GM21528 (cell line): ENCODE data around the gene YBEY.
A peak's percentile ranks its signal among the peaks of the same experiment; 100 is the strongest.
"Not testable (repeated sequence)": the region's sequence is repeated elsewhere in the genome, so short reads cannot be mapped to it uniquely, and the experiment has no call there.

Source experiments
- ATAC-seq: cut with Tn5 transposase; IDR thresholded peaks from one replicate; pipeline ENCODE4 v1.9.1; 2021; ENCODE audit warnings: mild to moderate bottlenecking, moderate library complexity; ENCODE audit not compliant: unreplicated experiment, low FRiP score

The YBEY gene

GRCh38 chr21:46299167-46299566 lies 13.0 kb downstream of the YBEY start:
- ATAC-seq, result no peak

- no peak for ATAC-seq
Measured at GRCh38 chr21:46301759-46302158, 15.6 kb downstream of the YBEY start.

GRCh38 chr21:46304437-46304836 lies 18.3 kb downstream of the YBEY start:
- no peak for ATAC-seq

- no peak for ATAC-seq
Measured at GRCh38 chr21:46304955-46305354, 18.8 kb downstream of the YBEY start.

- ATAC-seq, result no peak
Measured at GRCh38 chr21:46307625-46308024, 21.5 kb downstream of the YBEY start.

GRCh38 chr21:46308431-46308830 lies 22.3 kb downstream of the YBEY start:
- no peak for ATAC-seq

GRCh38 chr21:46310260-46310659 lies 24.1 kb downstream of the YBEY start:
- ATAC-seq, result not testable (repeated sequence)

- ATAC-seq, result no peak
Measured at GRCh38 chr21:46311568-46311967, 25.4 kb downstream of the YBEY start.

- no peak for ATAC-seq
Measured at GRCh38 chr21:46312949-46313348, 26.8 kb downstream of the YBEY start.

GRCh38 chr21:46314441-46315020 lies 28.4 kb downstream of the YBEY start:
- ATAC-seq, result no peak

- no peak for ATAC-seq
Measured at GRCh38 chr21:46316708-46317324, 30.7 kb downstream of the YBEY start.

- no peak for ATAC-seq
Measured at GRCh38 chr21:46317710-46318463, 31.7 kb downstream of the YBEY start.

GRCh38 chr21:46318464-46318845 lies 32.3 kb downstream of the YBEY start:
- ATAC-seq, result no peak

- ATAC-seq, result no peak
Measured at GRCh38 chr21:46319186-46319585, 33.0 kb downstream of the YBEY start.

- no peak for ATAC-seq
Measured at GRCh38 chr21:46320331-46320801, 34.2 kb downstream of the YBEY start.

GRCh38 chr21:46322351-46323226 lies 36.4 kb downstream of the YBEY start:
- ATAC-seq, result no peak

GRCh38 chr21:46323227-46323709 lies 37.1 kb downstream of the YBEY start:
- peak; percentile 5 for ATAC-seq

- peak; percentile 68 for ATAC-seq
Measured at GRCh38 chr21:46323710-46324389, 37.7 kb downstream of the YBEY start, which contains the start of the genes C21orf58 and PCNT. Gene C21orf58 (minus strand): TSS chr21:46323870. CDS start chr21:46322738, 1,132 bp downstream. Gene PCNT (plus strand): TSS chr21:46324156. CDS start chr21:46324229, 73 bp downstream.

GRCh38 chr21:46324390-46325072 lies 38.4 kb downstream of the YBEY start:
- ATAC-seq, result peak; percentile 60
